HCT116 (cell line): ENCODE data around the gene RASL10B. TPM values are rescaled to one million over a fixed set of nuclear protein-coding genes. Genes with fewer than 3 reads are reported as not detected.

Experiments used
- ATAC-seq: fragments of 200-7000 bp; cut with Tn5 transposase; 2 replicates; pipeline ENCODE4 v1.9.1; 2020; ENCODE audit warnings: mild to moderate bottlenecking, moderate library complexity
- BruUV-seq: library from RNA; stranded (reverse); fragments of 400-500 nt; replicated peaks from 2 replicates; lab custom pipeline; 2021; lab: Mats Ljungman, UMichigan
- CTCF ChIA-PET: fragments of 300-600 bp; sonication (Branson Sonifier 250); formaldehyde crosslinking; loops from one replicate; lab custom pipeline; 2021; ENCODE audit warnings: antibody characterized with exemption; lab: Charles Lee
- POLR2A ChIA-PET: fragments of 300-600, 350-600 bp; sonication (Branson Sonifier 250); formaldehyde crosslinking; loops from one replicate; lab custom pipeline; 2021; ENCODE audit warnings: antibody characterized with exemption; lab: Charles Lee
- RAD21 ChIA-PET, 2 experiments: fragments of 300-600 bp; sonication (Branson Sonifier 250); formaldehyde crosslinking; loops; one replicate each; lab custom pipeline; 2023; ENCODE audit warnings: low total read pairs in 2 of 2; ENCODE audit not compliant: uncharacterized antibody in 2 of 2, unreplicated experiment in 2 of 2, low non-redundant PET in 1 of 2; lab: Charles Lee
- DNase-seq: peaks from one replicate; pipeline ENCODE4 v3.0.0-alpha.2; 2010; ENCODE audit warnings: low read depth, low spot score
- H2AFZ ChIP-seq: fragments of 200-600 bp; shearing (Covaris generic), sonication (generic); 2 replicates; pipeline ENCODE4 v1.6.1; 2017; ENCODE audit warnings: low read depth, mixed run types, mixed read lengths, antibody characterized with exemption, low read length; ENCODE audit not compliant: poor library complexity, severe bottlenecking
- H3K27ac ChIP-seq: 2 replicates; pipeline ENCODE4 v1.5.1; 2012; ENCODE audit warnings: low read depth, low read length
- H3K27me3 ChIP-seq: fragments of 200-600 bp; sonication (generic); 2 replicates; pipeline ENCODE4 v1.6.1; 2016; ENCODE audit warnings: mixed run types, low read length, mixed read lengths; ENCODE audit not compliant: insufficient read depth
- H3K36me3 ChIP-seq, 2 experiments: fragments of 200-500 bp in 1 of 2; fragments of 200-600 bp in 1 of 2; sonication (Bioruptor generic) in 1 of 2; sonication (generic) in 1 of 2; 2 replicates each; pipeline versions ENCODE4 v1.5.1 to v1.6.1; 2014 to 2016; ENCODE audit warnings: low read length in 2 of 2, inconsistent platforms in 1 of 2, mixed read lengths in 1 of 2, mixed run types in 1 of 2; ENCODE audit not compliant: insufficient read depth in 2 of 2, control insufficient read depth in 1 of 2
- H3K4me1 ChIP-seq, 2 experiments: fragments of 200-600 bp in 1 of 2; sonication (generic) in 1 of 2; 2 replicates each; pipeline versions ENCODE4 v1.5.1 to v1.6.1; 2012 to 2017; ENCODE audit warnings: low read length in 2 of 2, inconsistent platforms in 1 of 2, mild to moderate bottlenecking in 1 of 2, mixed read lengths in 1 of 2, mixed run types in 1 of 2, moderate library complexity in 1 of 2; ENCODE audit not compliant: insufficient read depth in 2 of 2, control insufficient read depth in 1 of 2
- H3K4me2 ChIP-seq: fragments of 200-600 bp; sonication (generic); 2 replicates; pipeline ENCODE4 v1.6.1; 2017; ENCODE audit warnings: mixed run types, low read length, mixed read lengths
- H3K4me3 ChIP-seq, 2 experiments: fragments of 200-600 bp in 1 of 2; sonication (generic) in 1 of 2; replicated peaks in 1 of 2; 2 replicates each; pipeline ENCODE4 v1.5.1; 2011 to 2016; ENCODE audit warnings: low read length in 2 of 2, control low read depth in 1 of 2, low read depth in 1 of 2, mild to moderate bottlenecking in 1 of 2, mixed read lengths in 1 of 2, mixed run types in 1 of 2
- H3K79me2 ChIP-seq: fragments of 200-600 bp; sonication (generic); 2 replicates; pipeline ENCODE4 v1.6.1; 2017; ENCODE audit warnings: mild to moderate bottlenecking, mixed run types, low read length, moderate library complexity, mixed read lengths; ENCODE audit not compliant: insufficient read depth
- H3K9ac ChIP-seq: fragments of 200-600 bp; sonication (generic); 2 replicates; pipeline ENCODE4 v1.6.1; 2016; ENCODE audit warnings: low read length, mixed read lengths
- H3K9me2 ChIP-seq: fragments of 200-600 bp; sonication (generic), shearing (Covaris generic); 2 replicates; pipeline ENCODE4 v1.6.1; 2017; ENCODE audit warnings: mixed run types, mild to moderate bottlenecking, moderate library complexity; ENCODE audit not compliant: insufficient read depth
- H3K9me3 ChIP-seq, 2 experiments: fragments of 200-500 bp in 1 of 2; fragments of 200-600 bp in 1 of 2; sonication (Bioruptor generic) in 1 of 2; sonication (generic) in 1 of 2; 2 replicates each; pipeline ENCODE4 v1.6.1; 2014 to 2017; ENCODE audit warnings: low read length in 2 of 2, mixed read lengths in 2 of 2, inconsistent platforms in 1 of 2, low read depth in 1 of 2, mild to moderate bottlenecking in 1 of 2, mixed run types in 1 of 2, moderate library complexity in 1 of 2; ENCODE audit not compliant: control insufficient read depth in 1 of 2, insufficient read depth in 1 of 2
- H4K20me1 ChIP-seq: fragments of 200-600 bp; sonication (generic), shearing (Covaris generic); 2 replicates; pipeline ENCODE4 v1.6.1; 2017; ENCODE audit warnings: mixed run types, mild to moderate bottlenecking, moderate library complexity; ENCODE audit not compliant: insufficient read depth
- CBX3 ChIP-seq: IDR thresholded peaks from 2 replicates; pipeline ENCODE4 v1.6.1; 2012; ENCODE audit warnings: low read depth
- CTCF ChIP-seq, 3 experiments: fragments of 200-600 bp in 1 of 3; sonication (generic) in 1 of 3; IDR thresholded peaks in 2 of 3; conservative IDR thresholded peaks in 1 of 3; 2 replicates each; pipeline ENCODE4 v1.5.1; 2012 to 2017; ENCODE audit warnings: low read depth in 2 of 3, low read length in 2 of 3, antibody characterized with exemption in 1 of 3, borderline replicate concordance in 1 of 3, control low read depth in 1 of 3, mild to moderate bottlenecking in 1 of 3, mixed read lengths in 1 of 3, mixed run types in 1 of 3, moderate library complexity in 1 of 3; ENCODE audit not compliant: insufficient read depth in 1 of 3
- ELF1 ChIP-seq: IDR thresholded peaks from 2 replicates; pipeline ENCODE4 v1.6.1; 2012; ENCODE audit warnings: low read depth, borderline replicate concordance
- EZH2 ChIP-seq: fragments of 200-600 bp; sonication (generic); IDR thresholded peaks from 2 replicates; pipeline ENCODE4 v1.6.1; 2017; ENCODE audit warnings: antibody characterized with exemption, mixed run types
- EZH2phosphoT487 ChIP-seq: fragments of 200-600 bp; IDR thresholded peaks from 2 replicates; pipeline ENCODE4 v1.6.1; 2018; ENCODE audit warnings: antibody characterized with exemption, borderline replicate concordance
- FOSL1 ChIP-seq: IDR thresholded peaks from 2 replicates; pipeline ENCODE4 v1.6.1; 2012; ENCODE audit warnings: low read depth
- JUND ChIP-seq: IDR thresholded peaks from 2 replicates; pipeline ENCODE4 v1.6.1; 2012
- POLR2A ChIP-seq: IDR thresholded peaks from 2 replicates; pipeline ENCODE4 v1.7.0; 2011; ENCODE audit warnings: borderline replicate concordance; ENCODE audit not compliant: insufficient read depth, insufficient read length; ENCODE audit errors: extremely low read depth
- POLR2AphosphoS5 ChIP-seq: IDR thresholded peaks from 2 replicates; pipeline ENCODE4 v1.6.1; 2011; ENCODE audit warnings: mild to moderate bottlenecking, low read depth, low read length, moderate library complexity
- REST ChIP-seq: IDR thresholded peaks from 2 replicates; pipeline ENCODE4 v1.6.1; 2012; ENCODE audit warnings: low read depth
- SIN3A ChIP-seq: IDR thresholded peaks from 2 replicates; pipeline ENCODE4 v1.6.1; 2012; ENCODE audit warnings: low read depth
- SP1 ChIP-seq: IDR thresholded peaks from 2 replicates; pipeline ENCODE4 v1.6.1; 2012; ENCODE audit warnings: low read depth
- SRF ChIP-seq: IDR thresholded peaks from 2 replicates; pipeline ENCODE4 v1.6.1; 2012; ENCODE audit warnings: low read depth
- TCF7L2 ChIP-seq: IDR thresholded peaks from 2 replicates; pipeline ENCODE4 v1.7.0; 2011; ENCODE audit warnings: borderline replicate concordance, inconsistent platforms; ENCODE audit not compliant: insufficient read depth, insufficient read length; ENCODE audit errors: extremely low read depth
- YY1 ChIP-seq: IDR thresholded peaks from 2 replicates; pipeline ENCODE4 v1.6.1; 2011; ENCODE audit warnings: low read length, low read depth, moderate library complexity, mild to moderate bottlenecking; ENCODE audit not compliant: insufficient replicate concordance; ENCODE audit errors: extremely low read depth
- ZFX ChIP-seq: fragments of 450-650 bp; IDR thresholded peaks from 2 replicates; pipeline ENCODE4 v1.6.1; 2017
- ZNF274 ChIP-seq: fragments of 200-500 bp; sonication (Bioruptor generic); IDR thresholded peaks from 2 replicates; pipeline ENCODE4 v1.6.1; 2014; ENCODE audit warnings: mild to moderate bottlenecking, low read depth, low read length, inconsistent platforms
- intact Hi-C: fragments of 100-400 bp; cut with micrococcal nuclease; formaldehyde crosslinking; loops from 2 replicates; pipeline ENCODE4 v1.10.0; 2022
- total RNA-seq: library from RNA; stranded (reverse); gene quantifications from one replicate; pipeline ENCODE4 v1.2.1, GENCODE V29; 2021; ENCODE audit not compliant: unreplicated experiment
- TF ChIP-seq, protein P1 (sequence below): IDR thresholded peaks from 2 replicates; pipeline ENCODE4 v1.6.1; 2012

RASL10B gene
- total RNA-seq, 1 experiment from 2014 or later = 0.15 TPM

- H3K27ac ChIP-seq = no peak overlapping the region
- no peaks in the 10 kb centered on the region for H3K9me3 ChIP-seq
- no peaks in the 10 kb centered on the region for H3K36me3 ChIP-seq
- no peaks in the 10 kb centered on the region for H3K9me2 ChIP-seq
- intact Hi-C loops = loop anchor here (10.0 kb wide), 2 partner anchors 1198 to 1318 kb away; no protein-coding TSS in a partner anchor
- no peak for DNase-seq
- CTCF ChIA-PET = no interaction called here
- no TSS peak for BruUV-seq
- no peak overlapping the region for H3K4me3 ChIP-seq
- H3K9ac ChIP-seq = no peak overlapping the region
- no peak overlapping the region for H2AFZ ChIP-seq
- RAD21 ChIA-PET = no interaction called here
- TF ChIP-seq CTCF (IDR thresholded peaks at IDR 0.05 in 2 of 3, conservative IDR thresholded peaks at IDR 0.05 in 1 of 3; ENCODE audit: borderline replicate concordance in 1 of 3, insufficient read depth in 1 of 3, low read depth in 2 of 3, low read length in 2 of 3) = no peak
- no peak for TF ChIP-seq EZH2phosphoT487
- TF ChIP-seq CBX3 = no peak
- TF ChIP-seq POLR2A = no peak
- no peak for TF ChIP-seq ELF1
- no peak for TF ChIP-seq POLR2AphosphoS5
- TF ChIP-seq YY1 = no peak
- TF ChIP-seq SRF = no peak
- no peak for TF ChIP-seq TCF7L2
- TF ChIP-seq, protein P1, sequence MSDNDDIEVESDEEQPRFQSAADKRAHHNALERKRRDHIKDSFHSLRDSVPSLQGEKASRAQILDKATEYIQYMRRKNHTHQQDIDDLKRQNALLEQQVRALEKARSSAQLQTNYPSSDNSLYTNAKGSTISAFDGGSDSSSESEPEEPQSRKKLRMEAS = no peak
- TF ChIP-seq ZNF274 = no peak
- TF ChIP-seq REST = no peak
- TF ChIP-seq EZH2 = no peak
- no peak for TF ChIP-seq SP1
- TF ChIP-seq FOSL1 = no peak
- no peak for TF ChIP-seq SIN3A
- no peak for TF ChIP-seq JUND
- TF ChIP-seq ZFX = no peak
- TF ChIP-seq, all 23 proteins: peak for 0
- ATAC-seq = no peak
- no peak overlapping the region for H3K4me2 ChIP-seq
- H3K4me1 ChIP-seq = no peaks in the 10 kb centered on the region
- no peaks in the 10 kb centered on the region for H3K27me3 ChIP-seq
- POLR2A ChIA-PET = no interaction called here
- H3K79me2 ChIP-seq = no peaks in the 10 kb centered on the region
- no peaks in the 10 kb centered on the region for H4K20me1 ChIP-seq
Observed at GRCh38 chr17:35742896-35743477, 11.5 kb downstream of the RASL10B start.
